Stimulated activated memory B cell treated with anti-CD40 and anti-IgM and Interleukin-4, amounts not matched to agents 10 μg/mL and 1 μg/mL and 100 μg/mL, for 72 hours (primary cell): ENCODE data around the gene ATG101.

Experiments
- ATAC-seq: fragments of 150-1000 bp; cut with Tn5 transposase; 2 replicates; pipeline ENCODE4 v1.10.0; 2021
- H3K27ac Mint-ChIP-seq: one replicate; pipeline ENCODE4 v1.8.0; 2022; ENCODE audit warnings: mild to moderate bottlenecking, mixed read lengths
- H3K27me3 Mint-ChIP-seq: one replicate; pipeline ENCODE4 v1.8.0; 2022; ENCODE audit warnings: mixed read lengths
- H3K36me3 Mint-ChIP-seq: one replicate; pipeline ENCODE4 v1.8.0; 2022; ENCODE audit warnings: mixed read lengths
- H3K4me1 Mint-ChIP-seq: one replicate; pipeline ENCODE4 v1.8.0; 2022; ENCODE audit warnings: mixed read lengths
- H3K4me3 Mint-ChIP-seq: one replicate; pipeline ENCODE4 v1.8.0; 2022; ENCODE audit warnings: mild to moderate bottlenecking, moderate library complexity, mixed read lengths
- H3K9me3 Mint-ChIP-seq: one replicate; pipeline ENCODE4 v1.8.0; 2022; ENCODE audit warnings: mixed read lengths

ATG101 gene

DNA sequence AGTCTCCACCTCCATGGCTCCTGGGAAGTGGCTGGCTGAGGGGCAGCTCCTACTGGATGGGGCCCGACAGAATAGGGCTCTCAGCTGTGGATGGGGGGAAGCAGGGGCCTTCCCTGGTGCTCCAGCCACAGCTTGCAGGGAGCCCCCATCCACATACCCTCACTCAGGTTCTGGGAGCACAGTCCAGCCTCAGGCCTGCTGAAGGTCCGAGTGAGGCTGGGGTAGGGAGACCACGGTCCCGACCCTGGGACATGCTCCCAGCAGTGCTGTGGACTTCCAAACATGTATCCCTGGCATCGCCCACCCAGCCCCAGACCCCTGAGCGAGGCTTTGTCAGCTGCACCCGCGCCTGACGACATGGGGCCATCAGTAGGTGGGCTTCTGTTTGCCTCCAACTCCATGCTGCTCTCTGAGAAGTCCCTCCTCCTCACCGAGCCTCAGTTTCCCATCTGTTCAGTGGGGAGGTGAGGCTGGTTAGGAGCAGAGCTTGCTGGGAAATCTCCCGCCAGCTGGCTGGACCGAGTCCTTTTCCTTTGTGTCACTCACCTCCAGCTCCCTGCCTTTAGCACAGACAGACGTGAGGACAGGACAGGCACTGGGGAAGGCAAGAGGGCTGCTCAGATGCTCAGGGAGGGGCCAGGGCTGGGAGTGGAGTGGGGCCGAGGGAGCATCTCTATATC lies 9.1 kb upstream of the ATG101 start:
- Mint-ChIP-seq H3K4me1 (no peaks in the 10 kb centered on the region), H3K36me3 (peaks cover 23% of the 10 kb centered on the region), H3K27ac (no peak overlapping the region), H3K27me3 (peaks cover 18% of the 10 kb centered on the region), H3K9me3 (no peaks in the 10 kb centered on the region), H3K4me3 (no peak overlapping the region)
- ATAC-seq, result no peak

DNA sequence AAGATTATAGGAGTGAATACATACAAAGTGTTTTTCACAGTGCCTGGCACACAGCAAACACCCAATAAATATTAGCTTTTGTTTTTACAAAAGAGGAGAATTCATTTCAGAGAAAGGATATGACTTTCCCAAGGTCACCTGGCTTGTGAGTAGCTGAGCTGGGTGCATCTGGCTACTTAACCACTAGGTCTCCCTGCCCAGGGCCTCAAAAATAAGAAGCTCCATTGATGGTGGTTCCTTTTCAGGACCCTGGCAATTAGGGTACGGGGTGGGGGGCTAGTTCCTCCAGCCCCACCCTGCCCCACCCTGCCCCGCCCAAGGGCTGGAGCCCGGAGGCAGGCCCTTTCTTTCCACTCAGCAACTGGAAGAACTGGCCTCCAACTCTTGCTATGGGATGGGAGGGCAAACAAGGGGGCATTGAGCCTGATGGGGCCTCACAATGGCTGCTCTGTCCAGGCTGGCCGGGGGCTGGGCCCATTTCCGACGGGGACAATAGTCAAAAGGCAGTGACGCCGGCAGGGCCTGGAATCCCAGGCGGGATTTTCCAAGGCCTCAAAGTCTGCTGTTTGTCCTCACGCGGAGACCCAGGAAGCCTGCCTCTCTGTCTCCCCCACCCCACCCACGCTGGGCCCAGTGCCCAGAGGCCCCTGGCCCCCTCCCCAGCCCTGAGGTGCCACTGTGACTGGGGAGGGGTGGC lies 8.2 kb upstream of the ATG101 start:
- no peak overlapping the region for H3K4me3 Mint-ChIP-seq
- peaks cover 18% of the 10 kb centered on the region for H3K36me3 Mint-ChIP-seq
- H3K9me3 Mint-ChIP-seq, result no peaks in the 10 kb centered on the region
- peaks cover 18% of the 10 kb centered on the region for H3K27me3 Mint-ChIP-seq
- H3K4me1 Mint-ChIP-seq, result no peaks in the 10 kb centered on the region
- no peak for ATAC-seq
- no peak overlapping the region for H3K27ac Mint-ChIP-seq

DNA sequence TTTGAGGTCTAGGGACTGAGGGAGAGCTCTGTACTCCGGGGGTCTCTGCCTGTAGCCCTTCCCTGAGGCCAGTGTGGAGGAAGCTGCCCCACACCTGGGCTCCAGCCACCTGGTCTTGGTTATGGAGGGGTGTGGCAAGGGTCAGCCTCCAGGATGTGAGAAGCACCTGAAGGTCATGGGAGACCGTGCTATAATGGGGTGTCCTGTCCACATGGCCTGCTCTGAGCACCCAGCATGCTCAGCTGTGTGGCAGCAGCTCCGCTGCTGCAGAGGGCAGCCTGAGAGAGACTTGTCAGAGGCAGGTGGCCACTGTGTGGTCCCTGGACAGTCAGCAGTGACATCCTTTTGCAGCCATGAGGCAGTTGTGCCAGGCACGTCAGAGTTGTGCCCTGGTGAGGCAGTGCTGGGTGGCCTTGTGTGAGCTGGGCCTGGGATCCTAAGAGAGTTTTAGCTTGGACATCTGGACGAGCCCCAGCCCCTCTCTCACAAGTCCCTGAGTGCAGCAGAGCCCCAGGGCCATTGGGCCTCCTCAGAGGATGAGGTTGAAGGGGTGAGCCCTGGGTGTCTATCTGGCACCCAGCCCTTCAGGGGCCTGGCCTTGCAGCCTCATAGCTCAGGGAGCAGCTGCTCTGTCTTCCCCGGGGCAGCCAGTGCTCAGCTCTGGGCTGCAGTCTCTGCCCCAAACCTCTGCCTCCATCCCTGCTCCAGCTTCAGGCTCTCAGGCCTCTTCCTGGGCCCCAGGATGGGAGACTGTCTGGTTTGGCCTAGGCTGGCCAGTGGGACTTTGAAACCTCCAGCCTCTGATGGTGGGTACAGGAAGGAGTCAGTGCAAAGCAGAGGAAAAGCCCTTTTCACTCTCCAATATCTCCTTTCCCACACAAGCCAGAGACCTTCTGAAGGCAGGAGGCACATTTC lies 7.4 kb upstream of the ATG101 start:
- H3K27me3 Mint-ChIP-seq, result peaks cover 18% of the 10 kb centered on the region
- H3K27ac Mint-ChIP-seq, result no peak overlapping the region
- no peaks in the 10 kb centered on the region for H3K4me1 Mint-ChIP-seq
- no peak for ATAC-seq
- no peak overlapping the region for H3K4me3 Mint-ChIP-seq
- H3K36me3 Mint-ChIP-seq, result peaks cover 12% of the 10 kb centered on the region
- no peaks in the 10 kb centered on the region for H3K9me3 Mint-ChIP-seq

DNA sequence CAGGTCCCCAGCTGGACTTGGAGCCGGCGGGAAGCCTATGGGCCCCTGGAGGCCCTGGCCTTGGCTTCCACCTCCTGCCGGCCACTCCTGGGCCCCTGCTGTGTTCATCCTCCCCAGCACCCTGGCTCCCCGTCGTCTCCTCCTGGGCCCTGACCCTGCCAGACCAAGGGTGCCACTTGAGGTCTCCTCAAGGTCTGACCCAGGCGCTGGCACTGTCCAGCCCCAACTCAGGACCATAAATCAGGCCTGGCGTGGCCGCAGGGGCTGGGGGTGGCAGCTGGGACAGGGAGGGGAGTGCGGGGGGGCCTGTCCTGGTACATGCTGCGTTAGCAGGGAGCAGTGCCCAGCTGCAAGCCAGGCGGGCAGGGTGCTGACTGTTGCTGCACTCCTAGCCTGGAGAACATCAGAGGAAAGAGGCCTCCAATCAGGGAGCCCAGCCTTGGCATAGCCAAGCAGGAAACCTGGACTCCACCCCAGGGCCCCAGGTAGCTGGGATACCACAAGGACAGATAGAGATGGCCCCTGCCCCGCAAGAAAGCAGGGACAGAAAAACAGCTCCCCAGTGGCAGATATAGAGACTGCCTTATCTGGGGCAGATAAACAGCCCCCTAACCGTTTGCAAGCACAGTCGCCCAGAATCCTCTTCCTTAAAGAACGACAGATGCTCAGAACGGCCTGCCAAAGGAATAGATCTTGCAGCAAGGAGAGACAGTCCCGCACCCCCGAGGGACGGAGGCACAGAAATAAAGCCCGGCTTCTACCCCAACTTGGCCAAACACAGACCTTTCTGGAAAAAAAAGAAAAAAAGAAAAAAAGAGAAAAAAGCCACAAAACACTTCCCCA lies 6.5 kb upstream of the ATG101 start:
- H3K9me3 Mint-ChIP-seq, result no peaks in the 10 kb centered on the region
- no peak for ATAC-seq
- peaks cover 8% of the 10 kb centered on the region for H3K36me3 Mint-ChIP-seq
- H3K4me3 Mint-ChIP-seq, result no peak overlapping the region
- no peak overlapping the region for H3K27ac Mint-ChIP-seq
- peaks cover 18% of the 10 kb centered on the region for H3K27me3 Mint-ChIP-seq
- no peaks in the 10 kb centered on the region for H3K4me1 Mint-ChIP-seq

DNA sequence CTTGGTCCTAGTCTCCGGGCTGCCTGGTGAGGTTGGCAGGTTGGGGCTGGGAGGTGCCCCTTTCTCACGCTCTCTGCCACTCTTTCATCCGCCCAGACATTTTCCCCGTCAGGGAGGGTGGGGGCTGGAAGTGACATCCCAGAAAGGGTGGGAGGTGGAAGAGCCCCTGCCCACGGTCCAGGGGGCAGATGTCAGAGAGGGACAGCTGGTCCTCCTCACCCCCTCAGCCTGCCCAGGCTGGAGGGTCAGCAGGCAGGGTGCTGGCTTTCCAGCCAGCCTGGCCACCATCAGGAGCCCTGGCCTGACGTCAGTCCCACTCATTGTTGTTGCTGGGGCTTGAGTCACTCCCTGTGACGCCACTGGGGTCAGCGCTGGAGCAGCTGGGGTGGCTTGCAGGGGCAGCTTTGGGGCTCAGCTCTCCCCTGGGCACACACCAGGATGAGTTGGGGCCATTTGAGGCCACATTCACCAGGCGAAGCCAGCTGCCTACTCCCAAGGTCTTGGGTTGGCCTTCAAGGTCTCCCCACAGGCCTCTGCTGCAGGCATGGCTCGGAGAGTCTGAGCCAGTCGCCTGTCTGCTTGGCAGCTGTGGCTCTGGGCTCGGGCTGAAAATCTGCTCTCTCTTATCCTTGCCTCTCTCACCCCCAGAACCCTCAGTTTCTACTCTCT lies 5.7 kb upstream of the ATG101 start:
- H3K27me3 Mint-ChIP-seq, result peaks cover 18% of the 10 kb centered on the region
- H3K4me1 Mint-ChIP-seq, result peaks cover under 1% of the 10 kb centered on the region
- H3K9me3 Mint-ChIP-seq, result no peaks in the 10 kb centered on the region
- peaks cover under 1% of the 10 kb centered on the region for H3K36me3 Mint-ChIP-seq
- no peak for ATAC-seq
- peak overlapping the region; percentile 38 for H3K27ac Mint-ChIP-seq
- H3K4me3 Mint-ChIP-seq, result no peak overlapping the region

DNA sequence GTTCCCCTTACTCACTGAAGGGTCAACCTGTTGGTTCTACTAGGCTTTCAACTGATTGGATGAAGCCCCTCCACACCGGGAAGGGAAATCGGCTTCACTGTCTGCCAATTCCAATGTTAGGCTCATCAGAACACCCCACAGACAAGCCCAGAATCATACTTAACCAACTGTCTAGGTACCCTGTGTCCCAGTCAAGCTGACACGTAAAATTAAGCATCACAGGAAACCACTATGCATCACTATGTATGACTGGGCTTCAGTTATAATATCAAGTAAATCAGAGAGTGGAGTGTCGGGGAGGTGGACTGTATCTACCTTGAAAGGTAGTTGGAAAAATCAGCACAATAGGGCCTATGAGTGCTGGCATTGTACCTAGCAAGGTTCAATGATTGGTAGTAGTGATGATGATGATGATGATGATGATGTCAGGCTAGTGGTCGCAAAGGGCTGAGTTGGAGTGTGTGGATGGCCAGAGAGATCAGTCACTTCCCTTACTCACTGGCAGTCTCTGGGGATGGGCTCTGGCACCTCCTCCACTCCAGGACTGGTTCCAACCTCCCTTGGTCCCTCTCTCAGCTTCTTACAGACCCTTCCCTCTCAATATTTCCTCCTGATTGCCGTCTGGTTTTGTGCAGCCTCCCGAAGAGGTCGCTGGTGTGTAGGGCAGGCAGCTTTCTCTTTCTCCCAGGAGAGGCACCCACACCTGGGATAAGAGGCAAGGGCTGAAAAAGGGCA lies 3.3 kb upstream of the ATG101 start:
- Mint-ChIP-seq H3K9me3 (no peaks in the 10 kb centered on the region), H3K4me3 (no peak overlapping the region), H3K36me3 (no peaks in the 10 kb centered on the region), H3K27me3 (peaks cover 18% of the 10 kb centered on the region), H3K4me1 (peaks cover 20% of the 10 kb centered on the region), H3K27ac (no peak overlapping the region)
- no peak for ATAC-seq

DNA sequence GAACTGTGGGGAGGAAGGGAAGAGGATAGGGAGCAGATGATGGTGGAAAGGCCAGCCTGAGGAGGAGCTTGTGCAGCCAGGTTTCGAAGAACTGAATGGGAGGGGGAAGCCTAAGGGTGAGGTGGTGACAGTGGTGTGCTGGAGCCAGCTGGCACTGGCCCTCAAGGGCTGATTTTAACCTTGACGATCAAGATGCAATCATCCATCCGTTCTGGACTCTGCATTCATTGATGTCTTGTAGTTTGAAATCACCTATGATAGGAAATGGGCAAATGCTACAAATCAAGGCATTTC lies 2.8 kb upstream of the ATG101 start:
- no peak overlapping the region for H3K4me3 Mint-ChIP-seq
- peaks cover 20% of the 10 kb centered on the region for H3K4me1 Mint-ChIP-seq
- H3K27me3 Mint-ChIP-seq, result peaks cover 18% of the 10 kb centered on the region
- H3K27ac Mint-ChIP-seq, result no peak overlapping the region
- ATAC-seq, result no peak
- H3K36me3 Mint-ChIP-seq, result no peaks in the 10 kb centered on the region
- no peaks in the 10 kb centered on the region for H3K9me3 Mint-ChIP-seq

DNA sequence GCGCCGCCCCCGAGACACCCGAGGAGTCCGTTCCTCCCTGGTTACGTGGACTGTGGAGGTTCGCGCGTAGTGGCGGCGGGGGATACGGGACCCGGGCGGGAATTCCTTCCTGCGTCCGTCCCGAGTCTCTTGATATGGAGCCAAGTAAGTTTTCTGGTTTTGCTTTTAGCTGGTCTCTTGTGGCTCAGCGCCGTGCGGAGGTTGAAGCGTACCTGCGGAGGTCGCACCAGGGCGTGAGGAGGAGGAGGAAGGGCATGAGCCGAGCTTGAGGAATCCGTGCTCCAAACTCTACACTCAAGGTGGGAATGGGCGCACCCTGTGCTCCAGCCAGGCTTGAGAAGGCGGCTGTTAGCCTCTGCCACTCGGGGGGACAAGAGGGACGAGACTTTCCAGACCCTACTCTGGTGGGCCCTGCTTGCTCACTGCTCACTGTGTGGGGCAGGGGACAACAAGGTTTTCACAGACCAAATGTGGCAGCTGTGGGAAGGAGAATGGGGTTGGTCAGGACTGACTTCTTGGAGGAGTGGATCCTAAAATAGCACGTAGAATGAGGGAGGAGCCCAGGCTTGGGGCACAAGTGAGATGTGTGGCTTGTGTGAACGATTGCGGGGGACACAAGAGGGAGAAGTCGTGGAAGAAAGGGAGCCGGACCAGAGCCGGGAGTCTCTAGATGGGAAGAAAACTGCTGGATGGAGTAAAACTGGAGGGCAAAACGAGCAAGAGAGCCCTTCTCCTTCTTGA lies 577 bp downstream of the ATG101 start:
- Mint-ChIP-seq H3K4me1 (peaks cover 44% of the 10 kb centered on the region), H3K27me3 (no peaks in the 10 kb centered on the region), H3K36me3 (peaks cover 20% of the 10 kb centered on the region), H3K9me3 (no peaks in the 10 kb centered on the region), H3K4me3 (peak overlapping the region; percentile 87), H3K27ac (peak overlapping the region; percentile 97)
- ATAC-seq, result no peak

DNA sequence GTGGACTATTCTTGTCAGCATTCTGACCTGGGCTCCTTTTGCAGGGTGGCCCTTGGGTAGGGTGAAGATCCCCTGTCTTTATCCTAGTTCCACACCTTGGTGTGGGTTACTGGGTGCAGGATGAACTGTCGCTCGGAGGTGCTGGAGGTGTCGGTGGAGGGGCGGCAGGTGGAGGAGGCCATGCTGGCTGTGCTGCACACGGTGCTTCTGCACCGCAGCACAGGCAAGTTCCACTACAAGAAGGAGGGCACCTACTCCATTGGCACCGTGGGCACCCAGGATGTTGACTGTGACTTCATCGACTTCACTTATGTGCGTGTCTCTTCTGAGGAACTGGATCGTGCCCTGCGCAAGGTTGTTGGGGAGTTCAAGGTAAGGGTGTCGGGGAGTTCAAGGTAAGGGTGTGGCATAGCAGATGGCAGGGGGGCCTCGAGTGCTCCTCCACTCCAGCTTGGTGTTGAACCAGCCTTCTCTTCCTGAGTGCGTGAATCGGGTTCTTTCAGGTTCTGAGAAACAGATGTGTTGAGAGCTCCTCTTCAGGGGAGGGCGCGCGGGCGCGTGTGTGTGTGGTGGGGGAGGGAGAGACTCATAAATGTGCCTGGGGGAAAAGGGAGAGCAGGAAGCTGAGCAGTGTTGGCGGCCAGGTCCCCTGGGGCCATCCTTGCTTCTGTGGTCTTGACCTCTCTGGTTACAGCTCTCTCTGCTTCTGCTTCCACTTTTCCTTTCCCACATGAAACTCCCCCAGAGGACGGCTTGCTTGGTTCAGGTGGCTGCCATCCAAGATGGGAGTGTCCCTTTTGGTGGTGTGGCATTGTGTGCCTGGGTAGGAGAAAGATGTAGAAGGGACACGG lies 4.0 kb downstream of the ATG101 start:
- Mint-ChIP-seq H3K9me3 (no peaks in the 10 kb centered on the region), H3K4me3 (peak overlapping the region; percentile 8), H3K4me1 (peaks cover 50% of the 10 kb centered on the region), H3K27ac (peak overlapping the region; percentile 47), H3K36me3 (peaks cover 45% of the 10 kb centered on the region), H3K27me3 (no peaks in the 10 kb centered on the region)
- ATAC-seq, result no peak

DNA sequence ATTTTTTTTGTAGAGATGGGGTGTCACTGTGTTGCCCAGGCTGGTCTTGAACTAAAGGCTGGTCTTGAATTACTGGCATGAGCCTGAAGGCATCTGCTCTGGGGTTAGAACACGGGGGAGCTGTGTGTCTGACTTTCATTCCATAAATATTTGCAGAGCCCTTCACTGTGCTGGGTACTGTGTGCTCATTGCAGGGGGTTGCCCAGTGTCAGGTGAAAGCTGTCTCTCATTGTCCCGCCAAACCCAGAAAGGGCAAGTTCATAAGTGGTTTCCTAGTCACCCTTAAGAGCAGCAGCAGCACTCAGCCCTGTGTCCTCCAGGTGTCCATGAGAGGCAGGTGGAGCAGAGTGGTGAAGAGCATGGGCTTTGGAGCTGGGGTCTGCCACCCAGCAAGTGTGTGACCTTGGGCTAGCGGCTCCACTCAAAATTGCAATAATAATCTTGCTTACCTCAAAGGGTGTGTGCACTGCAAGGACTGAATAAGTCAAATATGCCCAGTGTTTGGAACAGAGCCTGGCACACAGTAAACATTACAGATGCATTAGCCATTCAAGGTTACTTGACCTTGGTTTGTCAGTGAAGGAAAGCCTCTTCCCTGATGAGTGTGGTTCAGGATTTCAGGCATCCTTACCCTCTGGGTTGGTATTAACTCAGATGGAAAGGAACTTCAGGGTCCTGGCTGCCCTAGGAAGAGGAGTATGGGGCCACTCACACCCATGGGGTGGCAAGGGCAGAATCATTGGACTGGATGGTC lies 5.4 kb downstream of the ATG101 start:
- H3K27me3 Mint-ChIP-seq, result no peaks in the 10 kb centered on the region
- no peaks in the 10 kb centered on the region for H3K9me3 Mint-ChIP-seq
- no peak overlapping the region for H3K27ac Mint-ChIP-seq
- peaks cover 52% of the 10 kb centered on the region for H3K36me3 Mint-ChIP-seq
- H3K4me1 Mint-ChIP-seq, result peaks cover 45% of the 10 kb centered on the region
- ATAC-seq, result no peak
- no peak overlapping the region for H3K4me3 Mint-ChIP-seq

DNA sequence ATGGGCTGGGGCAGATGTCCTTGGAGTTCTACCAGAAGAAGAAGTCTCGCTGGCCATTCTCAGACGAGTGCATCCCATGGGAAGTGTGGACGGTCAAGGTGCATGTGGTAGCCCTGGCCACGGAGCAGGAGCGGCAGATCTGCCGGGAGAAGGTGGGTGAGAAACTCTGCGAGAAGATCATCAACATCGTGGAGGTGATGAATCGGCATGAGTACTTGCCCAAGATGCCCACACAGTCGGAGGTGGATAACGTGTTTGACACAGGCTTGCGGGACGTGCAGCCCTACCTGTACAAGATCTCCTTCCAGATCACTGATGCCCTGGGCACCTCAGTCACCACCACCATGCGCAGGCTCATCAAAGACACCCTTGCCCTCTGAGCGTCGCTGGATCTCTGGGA lies 7.0 kb downstream of the ATG101 start:
- Mint-ChIP-seq H3K4me3 (no peak overlapping the region), H3K4me1 (peaks cover 49% of the 10 kb centered on the region), H3K9me3 (no peaks in the 10 kb centered on the region), H3K27me3 (no peaks in the 10 kb centered on the region), H3K36me3 (peaks cover 52% of the 10 kb centered on the region), H3K27ac (no peak overlapping the region)
- no peak for ATAC-seq

DNA sequence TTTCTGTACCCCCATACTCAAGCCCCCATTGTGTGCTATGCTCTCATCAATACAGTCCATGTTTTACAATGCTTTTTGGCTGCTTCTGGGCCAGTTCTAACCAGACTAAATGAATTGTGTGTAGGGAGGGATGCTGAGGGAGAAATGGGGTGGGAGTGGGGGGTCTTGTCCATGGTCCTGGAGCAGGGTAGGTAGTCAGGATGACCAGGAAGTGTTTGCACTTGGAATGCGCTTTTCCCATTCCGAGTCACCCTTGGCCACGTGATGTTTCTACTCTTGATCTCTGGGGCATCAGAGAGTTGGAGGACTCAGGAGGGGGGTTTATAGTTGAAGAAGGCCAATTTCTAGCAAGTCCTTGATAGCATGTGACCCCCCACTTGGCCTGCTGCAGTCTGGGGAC lies 8.5 kb downstream of the ATG101 start:
- ATAC-seq, result no peak
- Mint-ChIP-seq H3K27me3 (no peaks in the 10 kb centered on the region), H3K4me1 (peaks cover 59% of the 10 kb centered on the region), H3K4me3 (no peak overlapping the region), H3K9me3 (no peaks in the 10 kb centered on the region), H3K27ac (no peak overlapping the region), H3K36me3 (peaks cover 48% of the 10 kb centered on the region)
